ENCODE results near the gene SORBS1.
A peak's percentile ranks its signal among the peaks of the same experiment; 100 is the strongest.

Gene SORBS1

DNA sequence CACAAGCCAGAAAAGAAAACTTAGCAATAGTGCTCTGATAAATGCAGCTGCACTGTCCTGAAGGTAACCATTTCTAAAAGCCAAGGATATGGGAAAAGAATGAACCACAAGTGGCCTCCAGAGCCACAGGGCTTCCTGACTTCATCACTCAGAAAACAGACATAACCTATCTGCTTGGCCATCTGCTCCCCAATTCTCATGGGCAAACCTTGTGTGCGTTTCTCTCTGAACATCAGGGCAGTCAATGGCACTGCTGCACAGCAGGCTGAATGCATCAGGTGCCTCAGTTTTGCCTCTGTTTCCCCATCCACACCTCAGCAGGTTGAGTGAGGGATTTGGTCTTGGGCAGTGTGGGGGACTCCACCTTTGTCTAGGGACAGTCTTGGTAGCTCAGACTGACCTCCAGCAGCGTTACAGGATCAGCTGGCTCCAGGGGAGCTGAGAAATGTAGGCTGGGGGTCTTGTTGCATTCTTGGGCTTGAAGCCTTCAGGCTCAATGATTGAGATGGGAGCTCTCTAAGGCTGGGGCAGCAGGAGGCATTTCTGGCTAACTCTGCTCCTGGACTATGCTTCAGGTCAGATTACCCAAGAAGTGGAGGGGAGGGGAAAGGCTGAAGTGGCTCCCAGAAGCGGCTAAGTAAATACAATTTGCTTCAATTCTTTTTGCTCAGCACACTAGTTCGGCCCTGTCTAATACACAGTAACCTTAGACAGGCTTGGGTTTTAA lies 246.8 kb downstream of the SORBS1 start:
- DNase-seq (ENCODE audit: low spot score): no peak

DNA sequence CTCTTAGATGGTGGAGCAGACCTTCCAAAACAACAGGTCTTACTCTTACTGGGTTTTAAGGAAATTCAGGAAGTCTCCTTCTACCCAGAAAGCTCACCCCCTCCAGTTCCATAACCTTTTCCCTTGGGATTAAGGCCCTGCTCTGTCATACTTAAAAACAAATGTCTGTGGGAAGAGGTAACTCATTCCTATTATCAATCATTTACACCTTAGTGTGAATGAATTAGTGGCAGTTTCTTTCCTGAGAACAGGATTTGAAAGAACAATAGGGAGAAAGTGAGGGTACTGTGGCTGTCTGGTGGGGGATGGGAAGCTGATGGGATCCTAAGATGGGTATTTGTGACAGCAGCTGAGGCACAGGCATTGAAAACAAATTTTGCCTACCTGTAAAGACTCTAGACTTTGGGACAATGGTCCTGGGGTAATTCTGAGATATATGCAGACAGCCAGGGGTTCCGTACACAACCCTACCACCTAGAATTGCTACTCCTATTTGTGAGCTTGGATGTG lies 248.1 kb downstream of the SORBS1 start:
- no peak for DNase-seq (ENCODE audit: low spot score)

DNA sequence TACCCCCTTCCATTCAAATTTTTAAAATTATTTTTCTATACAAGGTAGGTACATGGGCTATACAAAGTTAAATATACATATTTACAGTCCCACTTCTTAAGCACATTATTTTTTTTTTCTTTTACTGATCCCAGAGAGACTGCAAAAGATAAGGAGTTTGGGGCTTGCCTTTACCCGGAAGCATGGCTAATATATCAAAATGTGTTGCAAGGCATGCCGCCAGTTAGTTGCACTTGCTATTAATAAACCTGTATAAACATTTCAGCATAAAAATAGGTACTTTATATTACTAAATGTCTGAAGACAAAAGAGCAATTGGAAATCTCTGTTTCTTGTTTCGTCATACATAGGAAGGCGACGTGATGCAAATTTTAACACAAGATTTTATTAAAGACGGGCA lies 248.9 kb downstream of the SORBS1 start:
- DNase-seq (ENCODE audit: low spot score): no peak

DNA sequence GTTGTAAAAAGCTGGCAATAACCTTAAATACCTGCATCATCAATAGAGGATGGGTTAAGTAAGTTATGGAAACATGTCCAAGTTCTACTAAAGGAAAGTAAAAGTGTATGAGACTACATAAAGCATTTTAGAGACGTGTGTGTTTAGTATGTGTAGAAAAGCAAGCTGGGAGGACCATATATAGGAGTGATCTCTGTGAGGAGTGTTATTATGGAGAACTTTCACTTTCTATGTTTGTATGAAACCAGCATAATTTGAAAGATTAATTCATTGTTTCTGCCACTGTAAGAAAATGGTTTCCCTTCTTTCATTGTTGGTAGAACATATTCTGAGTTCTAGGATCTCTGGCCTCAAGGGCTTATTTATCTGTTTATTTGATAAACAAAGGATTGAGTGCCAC lies 251.2 kb downstream of the SORBS1 start:
- no peak for DNase-seq (ENCODE audit: low spot score)

DNA sequence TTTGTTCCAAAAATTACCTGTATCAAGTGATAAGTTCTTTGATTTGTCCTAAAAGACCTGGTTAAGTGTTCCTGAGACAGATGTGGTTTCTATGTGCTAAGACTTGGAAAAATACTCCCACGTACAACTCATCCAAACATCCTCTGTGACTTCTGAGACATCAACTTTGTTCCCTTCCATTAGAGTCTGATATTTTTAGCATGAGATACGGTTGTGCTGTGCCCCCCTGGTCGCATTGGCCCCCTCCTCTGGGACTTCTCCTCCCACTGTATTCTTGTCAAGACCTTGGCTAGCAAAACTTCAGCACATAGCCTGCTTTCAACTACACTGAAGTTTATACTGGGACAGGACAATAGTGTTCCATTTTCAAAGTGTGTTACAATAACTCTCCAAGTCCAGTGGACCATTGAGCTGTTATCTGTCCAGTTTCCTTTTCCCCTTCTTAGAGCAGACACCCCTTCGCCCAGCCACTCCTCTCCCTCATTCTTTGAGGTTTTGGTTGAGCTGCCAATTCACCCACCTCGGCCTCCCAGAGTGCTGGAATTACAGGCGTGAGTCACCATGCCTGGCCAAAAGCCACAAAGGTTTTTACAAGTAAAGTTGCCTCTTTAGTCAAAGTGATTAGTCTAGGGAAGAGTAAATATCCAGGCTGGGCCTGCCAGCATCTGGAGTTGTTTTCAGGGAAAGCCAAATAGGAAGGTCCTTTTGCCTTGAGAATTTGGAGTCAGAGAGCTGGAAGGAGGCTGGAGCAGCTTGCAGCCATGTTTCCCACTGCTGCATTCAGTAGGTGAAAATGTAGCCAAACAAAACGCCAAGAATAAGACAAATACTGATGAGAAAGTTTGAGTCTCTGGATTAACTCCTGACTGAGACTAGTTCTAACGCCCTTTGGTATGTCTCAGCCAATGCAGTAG lies 252.5 kb downstream of the SORBS1 start:
- DNase-seq (ENCODE audit: low spot score): peak; percentile 94

DNA sequence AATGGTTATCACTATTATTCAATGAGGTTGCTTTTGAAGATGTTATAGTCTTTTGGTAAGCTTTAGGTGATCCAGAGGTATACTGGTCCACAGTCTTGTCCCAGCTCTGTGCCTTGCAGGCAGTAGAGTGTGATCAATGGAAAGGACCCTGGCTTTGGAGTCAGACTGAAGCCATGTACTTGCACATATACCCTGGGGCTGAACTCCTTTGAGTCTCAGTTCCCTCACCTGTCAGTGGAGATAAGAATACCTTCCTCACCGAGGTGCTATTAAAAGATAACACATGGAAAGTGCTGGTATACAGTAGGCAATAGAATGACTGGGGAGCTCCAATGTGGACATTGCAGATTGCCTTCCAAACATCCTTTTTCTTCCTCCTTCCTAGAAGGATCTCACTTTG lies 254.3 kb downstream of the SORBS1 start:
- no peak for DNase-seq (ENCODE audit: low spot score)

DNA sequence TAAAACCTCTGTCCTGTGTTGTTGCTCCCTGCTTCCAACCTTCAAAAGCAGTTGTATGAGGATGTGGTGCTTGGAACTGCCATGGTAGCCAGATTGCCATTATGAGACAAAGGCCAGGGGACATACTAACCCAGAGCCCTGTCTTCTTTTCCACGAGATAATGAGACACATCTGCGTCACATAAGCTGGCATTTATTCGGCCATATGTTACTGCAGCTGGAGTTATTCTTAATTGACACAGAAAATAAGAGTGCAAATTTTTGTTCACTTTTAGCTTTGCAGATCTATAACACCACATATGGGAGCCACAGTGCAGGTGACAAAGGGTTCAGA lies 254.9 kb downstream of the SORBS1 start:
- no peak for DNase-seq (ENCODE audit: low spot score)

DNA sequence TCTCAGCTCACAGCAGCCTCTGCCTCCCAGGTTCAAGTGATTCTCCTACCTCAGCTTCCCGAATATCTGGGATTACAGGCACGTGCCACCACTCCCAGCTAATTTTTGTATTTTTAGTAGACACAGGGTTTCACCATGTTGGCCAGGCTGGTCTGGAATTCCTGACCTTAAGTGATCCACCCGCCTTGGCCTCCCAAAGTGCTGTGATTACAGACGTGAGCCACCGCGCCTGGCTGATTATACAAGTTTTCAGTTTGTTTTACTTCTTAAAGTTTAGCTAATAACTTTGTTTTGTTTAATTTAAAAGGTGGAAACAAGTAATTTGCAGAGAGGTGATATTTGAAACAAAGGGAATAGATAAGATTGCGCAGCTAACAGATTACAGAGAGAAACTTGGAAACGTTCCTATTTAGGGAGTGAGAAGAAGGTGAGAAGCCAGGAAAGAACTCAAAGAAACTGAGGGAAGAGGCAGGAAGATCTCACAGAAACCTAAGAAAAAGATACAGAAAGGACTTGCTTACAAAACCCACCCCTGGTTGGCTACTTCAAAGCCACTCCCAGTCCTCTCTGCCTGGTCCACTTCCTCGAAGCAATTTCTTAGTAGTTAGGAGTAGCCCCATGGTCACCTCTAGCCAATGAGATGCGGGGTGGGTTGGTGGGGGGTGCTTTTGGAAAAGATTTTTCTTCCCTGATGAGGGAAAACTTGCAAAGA lies 255.4 kb downstream of the SORBS1 start:
- no peak for DNase-seq (ENCODE audit: low spot score)

DNA sequence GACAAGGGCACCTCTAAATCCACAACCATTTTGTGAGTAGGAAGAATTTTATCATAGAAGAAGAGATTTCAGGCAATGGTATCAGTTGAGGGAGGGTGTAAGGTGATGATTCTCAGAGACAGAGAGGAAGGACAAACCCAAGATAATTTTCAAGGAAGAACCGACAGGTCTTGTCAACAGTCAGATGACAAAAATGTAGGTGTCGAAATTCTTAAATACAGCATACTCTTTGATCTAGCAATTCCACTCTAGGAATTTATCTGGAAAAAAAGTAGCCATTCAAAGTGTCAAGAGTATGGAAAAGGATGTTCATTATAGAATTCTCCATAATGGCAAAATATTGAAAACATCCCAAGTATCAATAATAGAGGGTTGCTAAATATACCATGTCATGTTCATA lies 256.2 kb downstream of the SORBS1 start:
- DNase-seq (ENCODE audit: low spot score): no peak

DNA sequence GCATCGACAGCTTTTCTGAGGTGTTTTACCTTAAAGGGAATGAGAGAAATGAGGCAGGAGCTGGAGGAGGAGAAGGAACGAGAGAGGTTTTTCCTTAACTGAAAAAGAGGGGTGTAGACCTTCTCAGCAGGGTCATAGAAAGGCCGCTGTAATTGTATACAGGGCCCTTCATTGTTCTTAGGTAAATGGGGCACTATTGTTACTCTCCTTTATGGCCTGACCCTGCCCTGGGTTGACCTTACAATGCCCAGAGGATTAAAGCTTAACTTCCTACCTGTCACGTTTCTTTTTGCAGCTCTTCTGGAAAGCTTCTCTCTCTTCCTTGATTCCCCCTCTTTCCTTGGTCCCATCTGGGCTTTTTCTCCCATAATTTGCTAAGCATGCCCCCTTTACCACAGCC lies 256.7 kb downstream of the SORBS1 start:
- no peak for DNase-seq (ENCODE audit: low spot score)

DNA sequence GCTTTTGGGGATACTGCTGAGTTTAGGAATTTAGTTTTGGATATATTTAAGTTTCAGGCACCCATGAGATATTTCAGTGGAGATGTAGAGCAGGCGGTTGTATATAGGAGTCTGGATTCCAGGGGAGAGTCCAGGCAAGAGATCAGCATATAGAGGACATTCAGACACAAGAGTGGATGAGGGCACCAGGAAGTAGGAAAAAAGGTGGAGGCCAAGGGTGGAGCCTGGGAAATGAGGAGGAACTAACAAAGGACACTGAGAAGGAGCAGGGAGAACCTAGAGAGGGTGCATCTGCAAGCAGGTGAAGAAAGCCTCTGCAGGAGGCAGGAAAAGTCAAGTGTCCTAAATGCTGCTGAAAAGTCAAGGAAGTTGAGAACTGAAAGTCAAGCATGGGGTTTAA lies 257.2 kb downstream of the SORBS1 start:
- DNase-seq (ENCODE audit: low spot score): no peak

DNA sequence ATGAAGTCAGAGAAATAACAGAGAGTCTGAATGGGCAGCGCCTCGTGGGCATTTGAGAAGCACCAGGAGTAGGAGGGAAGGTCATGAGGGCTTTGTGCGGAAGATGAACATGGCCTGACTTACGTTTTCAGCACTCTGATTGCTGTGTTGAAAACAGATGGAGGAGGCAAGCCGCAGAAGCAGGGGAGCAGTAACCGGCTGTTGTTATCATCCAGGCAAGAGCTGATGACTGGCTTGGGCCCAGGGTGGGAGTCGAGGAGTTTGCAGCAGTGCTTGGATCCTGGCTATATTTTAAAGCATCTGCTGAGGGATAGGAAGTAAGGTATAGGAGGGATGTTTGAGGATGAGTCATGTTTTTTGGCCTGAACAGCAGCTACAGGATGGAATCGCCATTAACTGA lies 257.6 kb downstream of the SORBS1 start:
- DNase-seq (ENCODE audit: low spot score): no peak

DNA sequence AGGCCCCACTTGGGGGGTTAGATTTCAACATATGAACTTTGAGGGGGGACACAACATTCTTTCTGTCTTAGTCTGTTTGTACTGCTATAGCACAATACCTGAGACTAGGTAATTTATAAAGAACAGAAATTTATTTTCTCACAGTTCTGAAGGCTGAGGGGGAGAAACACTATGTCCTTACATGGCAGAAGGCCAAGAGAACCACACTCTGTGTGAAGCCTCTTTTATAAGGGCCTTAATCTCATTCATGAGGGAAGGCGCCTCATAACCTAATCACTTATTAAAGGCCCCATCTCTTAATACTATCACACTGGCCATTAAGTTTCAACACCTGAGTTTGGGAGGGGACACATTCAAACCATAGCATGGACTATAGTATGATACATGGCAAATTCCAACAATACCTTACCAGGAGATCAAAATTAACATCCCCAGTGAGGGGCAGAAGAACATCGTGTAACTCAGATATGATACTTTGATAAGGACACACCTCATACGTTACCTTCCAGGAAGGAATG lies 261.1 kb downstream of the SORBS1 start:
- no peak for DNase-seq (ENCODE audit: low spot score)

DNA sequence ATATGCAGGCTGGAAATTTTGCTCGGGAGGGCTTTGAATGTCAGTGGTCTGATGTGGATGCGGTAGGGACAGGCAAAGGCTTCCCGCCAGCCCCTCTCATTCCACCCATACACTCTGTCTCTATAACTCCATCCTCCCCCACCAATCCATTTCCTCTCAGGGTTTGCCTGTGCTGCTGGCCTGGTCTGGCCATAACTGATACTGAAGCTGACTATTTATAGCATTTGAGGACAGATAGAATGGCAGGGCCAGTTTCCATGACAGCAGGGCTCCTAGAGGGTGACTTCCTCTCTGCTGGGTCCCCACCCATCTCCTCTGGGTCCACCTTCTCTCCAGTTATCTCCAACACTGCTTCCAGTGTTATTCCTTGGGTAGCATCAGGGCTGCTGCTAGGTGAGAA lies 263.8 kb downstream of the SORBS1 start:
- DNase-seq (ENCODE audit: low spot score): no peak

DNA sequence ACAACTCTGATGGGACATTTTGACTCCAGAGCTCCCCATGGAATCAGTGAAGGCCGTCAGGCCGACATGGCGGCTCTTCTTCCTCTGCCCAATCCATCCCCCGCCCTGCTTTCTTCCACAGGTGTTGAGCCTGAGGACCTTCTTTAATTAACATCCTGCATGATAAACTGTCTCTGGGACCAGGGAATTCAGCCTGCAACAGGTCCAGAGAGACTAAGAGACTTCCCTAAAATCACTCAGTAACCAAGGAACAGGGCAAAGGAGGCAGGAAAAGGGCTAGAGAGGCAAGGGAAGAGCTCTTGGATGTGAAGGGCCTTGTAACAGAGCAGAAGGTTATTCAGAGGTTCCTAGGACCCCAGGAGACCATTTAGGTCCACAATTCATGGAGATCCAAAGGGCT lies 264.4 kb downstream of the SORBS1 start:
- no peak for DNase-seq (ENCODE audit: low spot score)

DNA sequence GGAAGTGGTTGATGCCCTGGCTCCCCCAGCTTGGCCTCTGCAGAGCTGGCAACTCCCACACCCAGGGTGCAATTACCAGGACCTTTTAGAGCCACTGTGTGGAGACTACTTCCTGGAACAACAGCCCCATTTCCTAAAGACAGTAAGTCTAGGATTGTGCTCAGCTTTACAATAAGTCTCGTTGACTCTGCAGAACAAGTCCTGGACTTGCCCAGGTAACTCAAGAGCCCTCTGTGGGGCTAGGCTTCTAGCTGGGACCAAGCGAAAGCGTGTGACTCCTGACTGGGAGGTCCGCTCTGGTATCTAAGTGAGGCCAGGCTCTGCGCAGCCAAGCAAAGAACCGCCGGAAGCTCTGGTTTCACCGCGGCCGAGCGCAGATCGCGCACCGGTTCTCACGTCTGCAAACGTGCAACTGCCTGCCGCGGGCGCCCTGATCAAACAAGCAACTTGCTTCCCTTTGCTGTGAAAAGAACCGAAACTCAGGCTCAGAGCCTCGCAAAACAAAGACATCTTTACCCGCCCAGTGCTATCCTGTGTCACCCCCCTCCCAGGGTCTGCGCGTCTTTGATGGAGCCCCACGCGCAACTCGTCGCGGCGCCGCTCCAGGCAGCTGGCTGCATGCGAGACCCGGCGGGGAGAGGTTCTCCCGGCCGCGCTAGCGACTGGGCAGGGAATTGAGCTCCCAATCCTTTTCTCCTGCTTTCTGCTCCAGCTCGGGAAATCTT lies 266.0 kb downstream of the SORBS1 start:
- DNase-seq (ENCODE audit: low spot score): no peak

DNA sequence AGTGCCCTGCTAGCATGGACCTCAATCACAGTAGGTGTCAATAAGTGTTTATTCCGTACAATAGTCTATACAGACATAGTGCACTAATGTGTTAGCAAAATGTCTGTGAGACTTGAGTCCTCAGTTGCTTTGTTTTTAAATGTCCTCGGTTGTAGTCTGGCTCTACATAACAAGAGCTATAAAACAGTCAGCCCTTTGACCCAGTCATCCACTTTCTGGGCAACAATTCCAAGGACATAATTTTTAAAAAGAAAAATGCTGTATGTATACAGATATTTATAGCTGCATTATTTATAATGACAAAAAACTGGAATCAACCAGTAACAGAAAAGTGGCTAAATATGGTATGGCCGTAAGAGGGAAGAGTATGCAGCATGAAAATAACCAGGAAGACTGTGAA lies 267.5 kb downstream of the SORBS1 start:
- DNase-seq (ENCODE audit: low spot score): no peak

DNA sequence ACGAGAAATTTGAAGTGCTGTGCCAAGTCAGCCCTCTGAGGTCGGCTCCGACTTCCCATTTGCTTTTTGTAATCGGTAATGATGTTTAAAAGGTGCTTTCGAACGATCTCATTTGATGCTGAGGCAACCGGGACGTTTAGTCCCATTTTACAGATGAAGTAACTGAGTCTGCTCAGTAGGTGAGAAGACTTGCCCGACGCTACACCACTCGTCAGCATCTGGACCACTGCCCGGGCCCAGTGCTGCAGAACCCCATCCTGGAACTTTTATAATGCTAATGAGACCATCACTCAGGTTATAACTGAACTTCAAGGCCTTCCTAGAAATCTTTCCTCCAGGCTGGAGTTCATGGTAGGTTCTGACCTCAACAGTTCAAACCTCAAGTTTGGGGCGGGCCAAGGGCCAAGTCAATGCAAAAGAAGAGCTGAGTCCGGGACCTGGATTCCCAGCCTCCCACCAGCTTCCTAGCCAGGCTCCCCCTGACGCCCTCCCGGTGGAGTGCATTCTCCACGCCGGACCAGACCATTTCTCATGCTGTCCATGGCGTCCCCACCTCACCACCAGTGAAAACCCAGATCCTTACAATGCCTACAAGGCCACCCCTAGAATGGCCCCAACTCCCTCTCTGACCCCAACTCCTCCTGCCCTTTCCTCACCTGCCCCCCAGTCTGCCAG lies 269.7 kb downstream of the SORBS1 start:
- DNase-seq (ENCODE audit: low spot score): no peak

DNA sequence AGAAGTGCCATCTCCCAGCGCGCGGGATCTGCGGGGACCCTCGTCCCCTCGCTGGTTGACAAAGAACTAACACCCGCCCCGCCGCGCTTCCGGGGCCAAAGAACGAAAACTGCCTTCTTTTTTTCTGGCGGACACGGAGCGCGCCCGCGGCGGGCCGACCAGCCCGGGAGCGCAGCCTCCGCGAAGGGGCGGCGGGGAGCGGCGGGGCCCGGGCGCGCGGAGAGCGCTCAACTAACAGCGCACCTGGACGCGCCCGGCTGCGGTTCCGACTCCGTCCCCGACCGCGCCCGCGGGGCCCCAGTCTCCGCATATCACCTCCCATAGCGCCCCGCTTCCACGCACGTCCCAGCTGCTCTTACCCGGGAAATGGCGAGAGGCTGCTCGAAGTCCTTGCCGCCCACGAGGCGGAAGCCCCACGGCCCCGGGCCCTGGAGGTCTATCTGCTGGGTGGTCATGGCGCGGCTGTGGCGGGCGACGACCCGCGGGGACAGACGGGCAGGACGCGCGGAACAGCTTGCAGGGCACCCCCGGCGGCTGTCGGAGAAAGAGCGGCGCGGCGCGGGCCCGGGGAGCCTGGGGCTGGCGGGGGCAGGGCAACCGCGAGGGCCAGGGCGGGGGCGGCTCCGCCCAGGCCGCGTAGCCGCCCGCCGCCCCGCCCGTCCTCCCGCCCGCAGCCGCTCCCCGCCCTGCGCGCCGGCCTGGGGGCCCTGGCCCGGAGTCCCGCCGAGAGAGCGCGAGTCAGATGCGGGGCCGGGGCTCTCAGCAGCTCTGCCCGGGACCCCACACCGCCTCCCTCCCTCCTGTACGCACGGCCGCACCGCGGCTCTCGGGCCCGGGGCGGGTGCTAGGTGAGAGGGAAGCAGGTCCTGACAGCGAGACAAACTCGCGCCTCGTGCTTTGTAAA lies 270.5 kb downstream of the SORBS1 start, which contains the start of gene PDLIM1:
PDLIM1 (minus strand) TSS at position 543 of the 904 bp plus-strand sequence; CDS start at position 455, 88 bp downstream.
- peak; percentile 82 for DNase-seq (ENCODE audit: low spot score)

DNA sequence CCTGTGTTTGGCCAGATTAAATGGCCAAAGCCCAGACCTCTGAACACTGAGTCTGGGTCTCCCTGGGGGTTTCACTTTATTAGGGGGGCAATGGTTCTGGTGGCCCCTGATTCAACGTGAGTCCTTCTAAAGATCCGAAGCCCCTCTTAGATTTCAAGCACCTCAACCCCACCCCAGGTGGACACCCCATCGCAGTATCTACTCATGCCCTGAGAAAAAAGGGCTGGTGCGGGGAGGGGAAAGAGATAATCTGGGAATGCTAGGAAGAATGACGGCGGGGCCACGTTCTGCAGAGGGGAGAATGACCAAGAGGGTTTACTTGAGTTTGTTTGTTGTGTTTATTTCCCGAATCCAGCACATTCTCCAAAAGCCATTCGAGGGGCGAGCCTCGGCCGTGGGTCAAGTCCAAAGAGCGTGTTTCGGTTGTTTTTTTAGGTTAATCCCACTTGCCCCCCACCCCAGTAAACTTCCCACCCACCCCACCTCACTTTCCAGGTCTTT lies 271.2 kb downstream of the SORBS1 start:
- no peak for DNase-seq (ENCODE audit: low spot score)
